ENCODE results near the gene DYNLRB2.

The DYNLRB2 gene

DNA sequence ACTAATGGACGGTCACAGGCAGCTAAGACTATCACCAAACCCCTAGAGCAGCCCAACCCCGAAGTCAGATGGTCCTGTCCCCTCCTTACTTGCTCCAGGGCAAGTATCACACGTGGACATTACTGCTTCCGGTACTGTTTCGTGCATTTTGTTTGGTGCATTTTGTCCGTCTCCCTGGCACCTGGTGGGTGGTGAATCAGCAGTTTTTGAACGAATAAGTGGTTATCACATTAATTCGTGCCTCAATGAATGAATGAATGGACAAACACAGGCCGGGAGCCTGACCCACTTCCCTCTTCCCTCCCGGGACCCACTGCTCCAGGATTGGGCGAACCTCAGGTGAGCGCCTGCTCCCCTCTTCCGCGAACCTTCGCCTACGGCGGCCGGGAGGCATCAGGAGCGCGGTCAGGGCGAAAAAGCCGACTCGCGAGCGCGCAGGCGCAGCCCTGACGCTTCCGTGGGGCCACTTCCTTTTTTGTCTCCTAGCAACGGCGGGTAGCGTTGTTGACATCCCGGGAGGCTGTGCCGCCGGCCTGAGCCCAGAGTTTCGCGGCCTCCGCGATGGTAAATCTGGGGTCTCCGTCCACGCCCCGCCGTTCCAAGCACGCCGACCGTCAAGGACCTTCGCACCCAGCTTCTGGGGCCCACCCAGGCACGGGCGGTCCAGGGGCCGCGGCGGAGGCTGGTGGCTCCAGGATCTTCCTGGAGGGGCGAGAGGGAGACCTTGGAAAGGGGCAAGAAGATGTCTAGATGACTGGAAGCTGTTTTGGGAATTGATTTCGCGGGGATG, at the start of gene DYNLRB2:
TSS of gene DYNLRB2 (plus strand) at position 478 of the 790 bp plus-strand sequence. CDS start at position 562, 84 bp downstream.
- peak; percentile 84 for DNase-seq

- DNase-seq: no peak
These were observed 40.5 kb upstream of the DYNLRB2 start for GRCh38 chr16:80500116-80500859.

DNA sequence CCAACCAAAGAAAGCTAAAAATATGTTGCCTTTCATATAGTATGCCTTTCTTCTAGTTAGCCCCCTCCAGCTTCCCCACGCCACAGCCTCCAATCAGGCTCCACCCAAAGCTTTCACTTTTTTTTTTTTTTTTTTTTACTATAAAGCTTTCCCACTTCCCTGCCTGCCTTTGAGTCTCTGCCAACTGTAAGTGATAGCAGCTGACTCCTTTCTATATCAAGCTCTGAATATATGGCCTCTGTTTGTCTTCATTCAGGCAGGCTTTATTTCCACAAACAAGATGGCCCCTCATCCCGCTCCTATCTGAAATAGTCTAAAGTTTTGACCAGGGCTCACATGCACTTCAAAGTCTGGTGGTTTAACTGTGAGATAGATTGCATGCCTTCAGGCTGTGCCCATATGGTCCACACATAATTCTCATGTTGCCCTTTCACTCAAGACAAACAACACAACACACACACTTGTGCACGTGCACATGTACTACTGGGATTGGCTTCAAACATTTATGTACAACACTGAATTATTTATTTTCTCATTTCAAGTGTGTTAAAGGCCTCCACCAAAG, 39.8 kb upstream of the DYNLRB2 start:
- DNase-seq: no peak

DNA sequence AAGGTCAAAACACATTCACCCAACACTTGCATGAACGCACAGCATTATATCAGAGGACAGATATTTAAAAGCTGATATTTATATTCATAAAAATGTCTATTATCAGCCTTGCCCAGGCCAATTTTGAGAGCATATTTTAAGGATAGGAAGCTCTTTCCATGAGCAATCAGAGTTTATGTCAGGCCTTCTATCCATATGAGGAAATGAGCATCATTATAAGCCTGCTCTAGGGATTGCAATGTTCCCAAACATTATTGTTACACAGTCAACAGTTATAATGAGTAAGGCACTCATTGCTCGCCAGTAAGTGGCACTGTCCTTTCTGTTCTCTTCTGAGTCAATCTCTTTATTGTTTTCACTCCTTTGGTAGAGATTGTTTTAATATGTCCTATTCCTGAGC, 37.7 kb upstream of the DYNLRB2 start:
- no peak for DNase-seq

DNA sequence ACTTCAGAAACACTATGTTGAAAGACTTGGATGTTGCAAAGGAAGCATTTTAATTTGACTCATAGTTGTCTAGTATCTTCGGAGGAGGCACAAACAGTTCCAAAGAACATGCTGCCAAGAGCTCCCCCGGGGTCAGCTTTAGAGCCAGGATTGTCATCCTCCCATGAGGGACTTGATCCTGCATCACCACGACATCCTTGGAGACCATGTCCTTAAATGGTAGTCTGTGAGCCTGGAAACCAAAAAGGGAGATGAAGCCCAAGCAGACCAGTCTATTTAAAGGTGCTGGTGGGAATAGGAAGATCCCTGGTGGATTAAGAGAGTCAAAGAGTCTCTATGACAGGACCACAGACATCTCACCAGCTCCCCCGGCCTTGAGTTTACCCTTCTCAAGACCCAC, 33.3 kb upstream of the DYNLRB2 start:
- no peak for DNase-seq

DNA sequence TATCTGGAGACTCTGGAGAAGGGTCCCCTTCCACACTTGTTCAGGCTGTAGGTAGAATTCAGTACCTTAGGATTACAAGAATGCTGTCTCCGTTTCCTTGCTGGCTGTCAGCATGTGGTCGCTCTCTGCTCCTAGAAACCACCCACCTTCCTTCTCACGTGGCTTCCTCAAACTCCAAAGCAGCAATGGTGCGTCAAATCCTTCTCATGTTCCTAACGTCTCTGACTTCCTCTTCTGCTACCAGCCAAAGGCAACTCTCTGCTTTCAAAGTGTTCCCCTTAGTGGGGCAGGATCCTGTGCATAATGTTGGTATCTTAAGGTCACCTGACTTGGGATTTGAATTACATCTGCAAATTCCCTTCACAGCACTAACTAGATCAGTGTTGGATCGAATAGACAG, 30.9 kb upstream of the DYNLRB2 start:
- no peak for DNase-seq

- no peak for DNase-seq
These were observed 28.8 kb upstream of the DYNLRB2 start for GRCh38 chr16:80511824-80512592.

DNA sequence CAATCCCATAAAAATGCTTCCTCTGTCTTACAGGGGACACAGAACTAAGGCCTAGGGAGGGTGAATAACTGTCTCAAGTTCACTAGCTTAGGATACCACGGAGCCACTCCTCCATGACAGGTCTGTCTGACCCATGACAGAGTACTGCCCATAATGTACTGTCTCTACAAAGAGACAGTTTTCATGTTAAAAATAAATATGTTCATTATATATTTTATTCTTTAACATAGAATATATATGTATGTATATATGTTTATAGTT, 28.3 kb upstream of the DYNLRB2 start:
- no peak for DNase-seq

DNA sequence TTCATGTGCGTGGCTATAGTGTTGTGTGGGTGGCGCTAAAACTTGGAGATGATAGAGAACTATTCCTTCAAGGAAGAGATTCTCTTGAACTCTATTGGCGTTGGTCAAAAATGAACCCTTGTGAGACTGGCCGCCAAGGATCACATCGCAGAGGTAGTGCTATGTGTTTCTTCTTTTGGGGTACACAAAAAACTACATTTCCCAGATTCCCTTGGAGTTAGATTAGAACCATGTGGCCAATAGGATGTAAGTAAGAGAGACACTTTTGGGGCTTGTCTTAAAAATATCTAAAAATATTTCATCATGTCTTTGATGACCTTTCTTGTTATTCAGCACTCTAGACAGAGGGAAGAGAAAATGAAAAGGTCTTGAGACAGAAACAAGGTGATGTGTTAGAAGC, 25.4 kb upstream of the DYNLRB2 start:
- DNase-seq: no peak

DNA sequence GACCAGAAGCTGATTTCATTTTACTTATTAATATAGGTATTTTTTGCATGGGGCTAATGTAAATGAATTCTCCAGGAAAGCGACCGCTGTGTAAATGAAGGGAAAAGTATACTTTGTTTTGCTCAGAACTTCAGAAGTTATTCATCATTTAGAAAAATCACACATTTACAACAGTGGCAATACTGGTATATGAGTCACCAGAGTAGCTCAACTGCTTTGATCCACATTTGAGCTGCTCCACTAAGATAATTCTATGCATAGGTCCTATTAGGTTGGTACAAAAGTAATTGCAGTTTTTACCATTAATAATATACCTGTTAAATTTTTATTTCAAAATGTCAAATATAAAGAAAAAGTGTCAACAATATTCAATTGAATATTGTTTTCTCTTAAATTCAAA, 22.9 kb upstream of the DYNLRB2 start:
- no peak for DNase-seq

- DNase-seq: no peak
These were observed 22.4 kb upstream of the DYNLRB2 start for GRCh38 chr16:80518436-80518835.

DNA sequence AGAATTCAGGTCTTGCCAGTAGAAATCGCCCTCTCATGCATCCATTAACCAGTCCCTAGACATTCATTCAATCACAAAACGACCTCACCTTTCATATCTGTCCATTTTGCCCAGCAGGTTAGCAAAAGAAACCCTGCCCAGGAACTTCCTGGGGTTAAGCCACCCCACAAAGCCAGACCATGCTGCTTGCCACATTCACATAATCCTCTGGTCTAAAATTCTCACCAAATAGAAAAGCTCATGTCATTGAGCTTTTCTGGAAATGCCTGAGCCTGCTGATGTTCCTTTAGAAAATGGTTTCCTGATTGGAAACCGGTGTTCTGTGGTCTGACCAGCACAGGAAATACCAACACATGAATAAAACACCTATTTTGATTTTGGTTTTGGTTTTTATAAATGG, 21.6 kb upstream of the DYNLRB2 start:
- DNase-seq: no peak

GRCh38 chr16:80525420-80525819, 15.4 kb upstream of the DYNLRB2 start:
- DNase-seq: no peak

DNA sequence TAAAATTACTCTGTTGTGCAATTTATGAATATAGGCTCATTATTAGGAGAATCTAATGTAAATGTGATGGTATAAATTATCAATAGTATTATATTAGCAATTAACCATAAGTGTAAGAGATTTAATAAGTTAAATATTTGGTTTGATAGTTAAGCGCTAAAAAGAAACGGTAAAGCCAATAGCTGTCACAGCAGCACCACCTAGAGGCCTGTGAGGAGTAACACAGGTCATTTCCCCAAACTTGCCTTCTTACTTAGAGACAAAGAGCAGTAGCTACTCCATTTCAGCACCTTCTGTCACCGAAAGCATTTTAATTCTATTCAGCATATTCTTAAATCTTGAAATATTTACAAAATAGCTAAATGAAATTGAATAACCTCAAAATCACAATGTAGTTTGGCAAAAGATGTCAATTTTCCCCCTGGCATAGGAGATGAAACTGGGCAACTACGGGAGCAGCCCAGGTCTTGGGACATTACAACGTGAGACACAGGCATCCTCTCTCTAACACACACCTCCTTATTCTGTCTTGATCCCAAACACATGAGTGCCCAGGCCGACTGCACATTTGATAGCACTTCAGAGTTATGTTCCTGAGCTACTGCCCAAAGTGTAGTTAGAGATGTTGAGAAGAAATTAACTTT, 14.3 kb upstream of the DYNLRB2 start:
- no peak for DNase-seq

DNA sequence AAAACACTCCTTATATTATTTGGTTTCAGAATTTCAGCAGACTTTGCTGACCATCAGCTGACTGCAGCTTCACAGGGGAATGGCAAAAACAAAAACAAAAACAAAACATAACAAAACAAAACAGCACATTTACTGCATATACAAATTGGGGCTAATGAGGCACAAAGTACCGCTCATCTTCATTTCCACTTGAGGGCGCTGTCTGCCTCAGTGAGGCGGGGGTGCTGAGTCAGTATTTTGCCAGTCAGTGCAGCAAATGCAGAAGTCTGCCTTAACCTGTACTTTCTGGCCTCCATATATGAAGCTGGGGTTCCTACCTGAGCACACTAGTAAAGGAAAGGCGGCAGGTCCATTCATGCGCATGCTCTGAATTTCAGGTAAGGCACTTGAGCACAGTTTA, 13.5 kb upstream of the DYNLRB2 start:
- DNase-seq: no peak

- no peak for DNase-seq
These were observed 10.3 kb upstream of the DYNLRB2 start for GRCh38 chr16:80530479-80530878.

- no peak for DNase-seq
These were observed 4.6 kb upstream of the DYNLRB2 start for GRCh38 chr16:80536238-80536637.

DNA sequence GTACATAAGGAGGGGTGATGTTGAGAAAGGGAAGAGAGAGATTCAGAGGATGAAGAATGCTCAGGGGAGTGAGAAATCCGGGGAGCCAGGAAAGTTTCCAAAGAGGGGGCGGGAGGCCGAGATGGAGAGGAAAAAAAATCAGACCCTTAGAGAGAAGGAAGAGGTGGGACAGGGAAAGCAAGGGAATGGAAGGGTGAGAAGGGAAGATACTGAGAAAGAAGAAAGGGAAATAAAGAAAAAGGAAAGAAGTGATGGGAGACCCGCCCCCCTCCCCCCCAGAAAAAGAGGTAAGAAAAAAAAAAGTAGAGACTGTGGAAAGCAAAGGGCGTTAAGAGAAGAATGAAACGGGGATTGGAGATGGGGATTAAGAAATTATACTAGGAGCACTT, 507 bp downstream of the DYNLRB2 start:
- no peak for DNase-seq

GRCh38 chr16:80543162-80543561, 2.4 kb downstream of the DYNLRB2 start:
- no peak for DNase-seq

DNA sequence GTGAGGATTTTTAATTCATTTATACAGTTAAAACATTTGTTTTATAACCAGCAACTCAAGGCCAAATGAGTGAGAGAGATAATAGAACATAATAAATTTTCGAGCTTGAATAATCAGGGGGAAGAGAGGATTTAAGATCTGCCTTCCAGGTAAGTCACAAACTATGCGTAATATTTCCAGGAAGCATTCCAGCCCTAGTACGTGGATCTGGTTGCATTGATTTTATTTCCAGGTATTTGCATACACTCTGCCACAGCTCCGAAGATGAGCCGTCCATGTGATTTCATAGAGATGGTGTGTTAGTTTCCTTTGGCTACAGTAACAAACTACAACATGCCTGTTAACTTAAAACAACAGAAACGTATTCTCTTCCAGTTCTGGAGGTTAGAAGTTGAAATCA, 3.5 kb downstream of the DYNLRB2 start:
- no peak for DNase-seq

DNA sequence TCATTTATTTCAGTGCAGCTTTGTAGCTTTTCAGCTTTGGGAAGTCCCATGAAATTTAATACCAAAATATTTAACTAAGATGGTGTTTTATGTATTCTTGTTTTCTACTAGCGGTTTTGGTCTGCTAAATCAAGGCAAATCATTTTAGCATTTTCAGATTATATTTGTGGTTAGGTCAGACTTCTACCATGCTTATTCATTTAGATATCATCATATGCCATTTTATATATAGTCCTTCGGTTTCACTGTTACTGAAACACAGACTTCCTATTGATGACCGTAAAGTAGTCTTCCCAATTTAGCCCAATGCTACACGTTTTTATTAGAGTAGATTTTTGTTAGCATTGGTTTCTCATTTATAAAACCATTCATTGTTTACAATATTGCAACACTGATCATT, 5.5 kb downstream of the DYNLRB2 start:
- DNase-seq: no peak

DNA sequence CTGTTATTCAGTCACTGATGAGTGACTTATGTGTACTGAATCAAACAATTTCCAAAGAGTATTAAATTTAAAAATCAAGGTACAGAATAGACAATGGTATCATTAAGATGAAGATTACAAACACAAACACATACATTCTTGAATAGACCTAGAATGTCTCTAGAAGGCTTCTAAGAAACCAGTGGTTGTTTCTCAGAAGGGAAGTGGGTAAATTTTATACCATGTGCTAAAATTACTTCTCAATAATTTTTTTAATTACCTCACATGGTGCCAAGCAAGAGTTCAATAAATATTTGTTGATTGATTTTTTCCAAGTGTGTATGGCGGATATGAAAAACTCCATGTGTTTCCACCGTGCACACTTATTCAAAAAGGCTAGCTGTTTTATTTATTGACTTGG, 6.4 kb downstream of the DYNLRB2 start:
- DNase-seq: no peak

DNA sequence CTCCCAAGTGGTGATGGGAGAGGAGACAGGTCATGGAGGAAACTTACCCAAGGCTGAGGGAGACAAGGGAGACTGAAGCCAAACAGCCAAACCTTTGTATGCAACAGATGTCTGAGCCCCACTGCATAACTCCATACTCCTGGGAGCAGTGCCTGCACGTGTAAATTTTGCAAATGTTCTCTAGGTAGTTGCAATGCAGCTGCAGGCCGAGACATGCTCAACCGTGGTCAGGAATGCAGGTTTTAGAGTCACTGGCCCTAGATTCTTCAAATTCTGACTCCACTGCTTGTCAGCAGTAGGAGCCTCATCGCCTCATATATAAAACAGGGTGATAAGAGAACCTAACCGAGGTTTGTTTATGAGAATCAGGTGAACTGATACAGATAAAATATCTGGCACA, 11.5 kb downstream of the DYNLRB2 start:
- no peak for DNase-seq

Measured in T1000 (cell line).